HEK293T (cell line): ENCODE measurements around the gene NINJ2.

Experiments used
- ARNT ChIP-seq: fragments of 450-650 bp; IDR thresholded peaks from 2 replicates; pipeline ENCODE4 v1.6.1; 2017; ENCODE audit warnings: mild to moderate bottlenecking
- BHLHE40 ChIP-seq: fragments of 450-650 bp; IDR thresholded peaks from 2 replicates; pipeline ENCODE4 v1.6.1; 2016; ENCODE audit warnings: mild to moderate bottlenecking, moderate library complexity, borderline replicate concordance
- CTBP1 ChIP-seq: fragments of 450-650 bp; IDR thresholded peaks from 2 replicates; pipeline ENCODE4 v1.6.1; 2016; ENCODE audit warnings: borderline replicate concordance
- ELF4 ChIP-seq: fragments of 450-650 bp; IDR thresholded peaks from 2 replicates; pipeline ENCODE4 v1.6.1; 2017; ENCODE audit warnings: antibody characterized with exemption
- FOXM1 ChIP-seq: fragments of 450-650 bp; IDR thresholded peaks from 2 replicates; pipeline ENCODE4 v1.6.1; 2017; ENCODE audit warnings: mild to moderate bottlenecking, borderline replicate concordance
- L3MBTL2 ChIP-seq: fragments of 450-650 bp; conservative IDR thresholded peaks from 2 replicates; pipeline ENCODE4 v1.6.1; 2016; ENCODE audit warnings: mild to moderate bottlenecking
- NFRKB ChIP-seq: fragments of 450-650 bp; IDR thresholded peaks from 2 replicates; pipeline ENCODE4 v1.6.1; 2016; ENCODE audit warnings: mild to moderate bottlenecking, moderate library complexity
- SP1 ChIP-seq: fragments of 450-650 bp; IDR thresholded peaks from 2 replicates; pipeline ENCODE4 v1.6.1; 2017
- SUZ12 ChIP-seq: fragments of 450-650 bp; IDR thresholded peaks from 2 replicates; pipeline ENCODE4 v1.6.1; 2016; ENCODE audit warnings: mild to moderate bottlenecking
- TARDBP ChIP-seq: fragments of 450-650 bp; IDR thresholded peaks from 2 replicates; pipeline ENCODE4 v1.6.1; 2016
- ZNF384 ChIP-seq: fragments of 450-650 bp; IDR thresholded peaks from 2 replicates; pipeline ENCODE4 v1.6.1; 2016
- TF ChIP-seq, protein P1 (sequence below): fragments of 450-650 bp; IDR thresholded peaks from 2 replicates; pipeline ENCODE4 v1.6.1; 2016

DNA sequence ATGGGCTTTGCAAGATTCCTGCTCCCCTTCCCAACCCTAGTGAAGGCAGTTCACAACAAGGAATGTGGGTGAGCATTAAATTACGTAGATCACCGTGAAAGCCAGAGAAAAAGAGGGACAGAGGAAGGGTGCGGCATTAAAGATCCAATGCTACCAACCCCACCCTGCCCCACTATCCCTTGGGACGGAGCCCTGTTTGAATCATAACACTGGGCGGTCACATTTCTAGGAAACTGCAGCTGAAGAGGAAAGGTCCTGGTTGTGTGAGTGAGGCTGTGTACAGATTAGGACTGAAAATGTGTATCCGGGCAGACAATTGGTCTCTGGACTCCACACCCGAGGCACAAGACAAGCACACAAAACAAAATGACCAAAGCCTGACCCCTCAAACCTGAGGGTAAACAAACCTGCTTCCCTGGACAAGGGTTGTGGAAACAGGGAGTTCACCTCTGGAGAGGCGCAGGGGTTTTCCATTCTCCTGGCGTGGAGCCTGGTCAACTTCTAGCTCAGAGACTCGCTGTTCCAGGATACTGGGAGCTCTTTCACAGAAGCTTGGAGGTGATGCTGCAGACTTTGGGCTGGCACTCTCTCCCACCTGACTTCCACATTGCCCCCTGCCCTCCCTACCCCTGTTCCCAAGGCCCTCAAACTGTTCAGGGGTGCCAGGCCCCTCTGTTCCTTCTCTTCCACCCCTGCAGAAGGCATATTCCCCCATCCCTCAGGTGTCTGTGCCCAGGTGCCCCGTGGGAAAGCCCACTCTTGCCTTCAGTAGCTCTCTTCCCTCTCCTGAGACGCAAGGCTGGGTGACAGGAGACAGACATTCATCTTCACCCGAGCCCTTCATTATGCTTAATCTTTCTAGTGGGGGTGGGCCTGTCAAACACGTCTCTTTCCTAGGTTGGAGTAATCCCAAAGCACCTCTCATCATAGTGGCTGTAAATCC lies 16.5 kb downstream of the NINJ2 start:
- TF ChIP-seq SUZ12: no peak
- TF ChIP-seq NFRKB: no peak
- no peak for TF ChIP-seq SP1
- TF ChIP-seq, protein P1, sequence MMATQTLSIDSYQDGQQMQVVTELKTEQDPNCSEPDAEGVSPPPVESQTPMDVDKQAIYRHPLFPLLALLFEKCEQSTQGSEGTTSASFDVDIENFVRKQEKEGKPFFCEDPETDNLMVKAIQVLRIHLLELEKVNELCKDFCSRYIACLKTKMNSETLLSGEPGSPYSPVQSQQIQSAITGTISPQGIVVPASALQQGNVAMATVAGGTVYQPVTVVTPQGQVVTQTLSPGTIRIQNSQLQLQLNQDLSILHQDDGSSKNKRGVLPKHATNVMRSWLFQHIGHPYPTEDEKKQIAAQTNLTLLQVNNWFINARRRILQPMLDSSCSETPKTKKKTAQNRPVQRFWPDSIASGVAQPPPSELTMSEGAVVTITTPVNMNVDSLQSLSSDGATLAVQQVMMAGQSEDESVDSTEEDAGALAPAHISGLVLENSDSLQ: no peak
- TF ChIP-seq FOXM1: no peak
- TF ChIP-seq ZNF384: no peak
- TF ChIP-seq L3MBTL2: no peak
- TF ChIP-seq TARDBP: no peak
- no peak for TF ChIP-seq BHLHE40
- no peak for TF ChIP-seq ELF4
- TF ChIP-seq ARNT: no peak
- no peak for TF ChIP-seq CTBP1
